EH (cell line): ENCODE data around the gene ZBTB48.
"Not testable (repeated sequence)": the region's sequence is repeated elsewhere in the genome, so short reads cannot be mapped to it uniquely, and the experiment has no call there.

Source experiments
- DNase-seq: peaks from one replicate; pipeline ENCODE4 v3.0.0-alpha.2; 2015; ENCODE audit warnings: low read depth

Gene ZBTB48

DNA sequence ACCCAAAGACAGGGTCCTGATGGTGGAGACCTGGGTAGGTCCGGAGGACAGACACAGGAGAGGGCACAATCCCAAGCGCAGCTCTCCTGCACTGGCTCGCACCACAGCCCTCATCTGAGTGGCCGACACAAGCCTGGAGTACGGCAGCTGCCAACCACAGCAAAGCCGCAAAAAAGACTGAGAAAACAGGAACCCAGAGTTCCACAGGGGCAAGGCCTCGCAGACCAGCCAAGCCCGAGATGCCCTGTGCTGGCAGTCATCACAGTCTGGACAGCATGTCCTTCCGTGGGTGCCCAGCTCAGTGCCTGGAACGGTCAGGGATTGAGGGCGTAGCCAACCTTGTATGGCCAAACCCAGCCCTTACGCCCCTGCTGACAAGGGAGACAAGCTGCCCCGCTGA is 11.4 kb downstream of the ZBTB48 start:
- no peak for DNase-seq

DNA sequence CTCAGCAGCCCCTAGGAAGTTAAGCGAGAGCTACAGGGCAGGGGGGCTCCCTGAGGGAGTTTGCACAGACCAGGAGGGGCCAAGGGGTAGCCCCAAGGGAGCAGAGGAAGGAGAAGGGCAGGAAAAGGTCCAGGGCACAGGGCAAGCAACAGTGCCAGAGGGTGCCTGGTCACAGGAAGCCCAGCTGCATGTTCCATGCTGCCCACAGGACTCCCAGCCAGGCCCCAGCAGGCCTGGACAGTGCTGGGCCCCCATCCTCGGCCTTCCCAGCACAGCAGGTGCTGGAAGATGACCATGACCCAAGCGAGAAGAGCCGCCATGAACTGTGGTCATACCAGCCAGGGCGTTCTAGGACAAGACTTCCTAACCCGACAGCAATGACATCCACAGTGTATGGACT is 11.8 kb downstream of the ZBTB48 start:
- no peak for DNase-seq

DNA sequence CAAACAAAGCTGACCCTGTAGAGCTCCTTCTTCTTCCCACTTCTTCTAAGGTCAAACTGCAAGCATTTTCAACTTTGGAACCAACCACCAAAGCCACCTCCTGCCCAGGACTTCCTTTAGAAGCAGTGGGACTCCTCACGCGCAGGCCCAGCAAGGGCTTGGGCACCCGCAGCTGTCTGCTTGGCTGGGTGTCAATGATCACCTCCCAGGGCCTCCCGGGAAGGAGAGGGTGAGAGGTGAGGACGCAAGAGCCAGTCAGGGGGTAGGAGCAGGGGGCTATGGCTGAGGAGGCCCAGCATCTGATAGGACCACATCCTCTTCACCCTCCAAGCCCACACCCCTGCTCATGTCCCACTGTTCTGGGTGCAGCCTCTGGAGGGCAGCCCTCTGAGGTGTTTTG is 12.6 kb downstream of the ZBTB48 start:
- DNase-seq, result no peak

DNA sequence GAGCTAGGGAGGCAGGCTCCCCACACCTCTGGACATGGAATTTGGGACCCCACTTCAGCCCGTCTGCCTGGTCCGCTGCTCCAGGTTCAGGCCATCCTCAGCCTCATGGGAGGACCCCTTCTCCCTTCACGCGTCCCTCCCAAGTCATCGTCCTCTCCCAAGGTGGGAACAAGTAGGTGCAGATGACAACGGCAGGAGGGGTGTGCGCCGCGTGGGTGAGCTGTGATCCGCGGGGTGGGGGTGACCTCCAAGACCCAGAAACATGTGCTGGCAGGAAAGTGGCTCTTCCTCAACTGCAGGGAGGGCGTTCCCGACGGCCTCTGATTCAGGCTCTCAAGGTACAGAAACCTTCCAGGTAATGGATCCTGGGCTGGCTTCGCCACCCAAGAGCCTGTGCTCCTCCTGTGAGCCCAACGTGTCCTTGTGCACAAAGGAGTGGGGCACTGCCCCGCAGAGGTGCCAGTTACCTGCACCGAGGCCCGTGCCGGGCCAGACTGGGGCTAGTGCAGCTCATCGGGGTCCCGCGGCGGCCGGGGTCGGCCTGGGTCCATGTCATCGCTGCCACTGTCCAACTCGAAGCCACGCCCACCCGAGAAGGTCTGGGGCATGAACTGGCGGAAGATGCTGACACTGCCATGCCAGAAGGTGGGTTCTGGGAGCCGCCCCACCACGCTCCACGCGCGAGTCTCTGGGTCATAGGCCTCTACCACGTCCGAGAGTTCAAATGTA is 13.2 kb downstream of the ZBTB48 start:
- no peak for DNase-seq

DNA sequence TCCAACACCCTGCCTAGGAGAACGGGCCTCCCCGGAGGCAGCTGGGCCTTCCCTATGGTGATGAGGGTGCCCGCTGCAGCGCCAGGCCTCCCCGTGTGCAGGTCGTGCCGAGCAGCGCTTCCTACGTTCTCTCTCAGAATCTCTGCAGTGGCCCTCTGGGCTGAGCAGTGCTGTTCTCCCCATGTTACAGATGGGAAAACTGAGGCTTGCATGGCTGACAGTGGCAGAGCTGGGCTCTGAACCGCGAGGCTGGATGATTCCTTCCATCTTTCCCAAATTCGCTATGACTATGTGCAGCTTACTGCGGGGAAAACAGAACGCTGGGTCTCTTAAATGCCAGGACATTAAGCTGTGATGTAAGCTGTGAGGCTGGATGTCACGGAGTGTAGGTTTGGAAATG is 14.0 kb downstream of the ZBTB48 start:
- no peak for DNase-seq

DNA sequence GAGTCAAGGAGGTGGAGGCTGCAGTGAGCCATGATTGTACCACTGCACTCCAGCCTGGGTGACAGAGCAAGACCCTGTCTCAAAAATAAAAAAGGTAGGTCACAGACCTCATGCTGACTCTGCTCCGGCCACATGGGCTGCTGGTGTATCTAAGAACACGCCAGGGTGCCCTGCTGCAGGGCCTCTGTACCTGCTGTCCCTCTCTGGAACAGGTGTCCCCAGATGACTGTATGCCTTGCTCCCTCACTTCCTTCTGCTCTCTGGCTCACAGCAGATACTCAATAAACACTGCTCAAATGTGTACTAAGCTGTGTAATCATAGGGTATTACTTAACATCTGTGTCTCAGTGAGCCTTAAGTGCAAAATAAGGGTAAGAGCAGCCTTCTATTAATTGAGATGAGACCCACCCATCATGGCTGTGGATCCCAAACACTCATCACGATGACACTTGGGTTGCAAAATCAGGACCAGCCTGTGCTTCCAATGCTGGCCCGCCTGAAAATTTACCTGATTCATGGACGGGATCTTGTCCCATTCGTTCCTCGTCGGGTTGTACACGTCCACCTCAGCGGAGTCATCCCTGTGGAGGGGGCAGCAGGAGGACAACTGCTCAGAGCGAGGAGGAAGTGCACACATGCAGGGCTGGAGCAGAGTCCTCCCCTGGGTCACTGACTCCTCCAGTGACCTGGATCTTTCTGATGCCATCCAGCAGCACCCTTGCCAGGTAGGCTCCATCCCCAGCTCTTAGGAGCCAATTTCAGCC is 15.4 kb downstream of the ZBTB48 start:
- no peak for DNase-seq

DNA sequence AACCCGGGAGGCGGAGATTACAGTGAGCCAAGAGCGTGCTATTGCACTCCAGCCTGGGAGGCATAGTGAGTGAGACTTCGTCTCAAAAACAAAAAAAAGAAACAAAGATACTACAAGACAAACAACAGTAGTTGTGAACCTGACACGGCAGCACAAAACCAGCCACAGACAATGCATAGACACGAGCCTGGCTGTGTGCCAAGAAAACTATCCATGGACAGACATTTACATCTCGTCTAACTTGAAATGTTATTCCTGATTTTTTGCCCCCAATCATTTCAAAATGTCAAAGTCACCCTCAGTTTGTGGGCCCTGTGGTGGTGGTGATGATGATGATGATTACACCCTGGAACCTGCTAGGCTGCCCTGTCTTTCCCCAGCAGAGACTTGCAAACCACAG is 16.6 kb downstream of the ZBTB48 start:
- no peak for DNase-seq

DNA sequence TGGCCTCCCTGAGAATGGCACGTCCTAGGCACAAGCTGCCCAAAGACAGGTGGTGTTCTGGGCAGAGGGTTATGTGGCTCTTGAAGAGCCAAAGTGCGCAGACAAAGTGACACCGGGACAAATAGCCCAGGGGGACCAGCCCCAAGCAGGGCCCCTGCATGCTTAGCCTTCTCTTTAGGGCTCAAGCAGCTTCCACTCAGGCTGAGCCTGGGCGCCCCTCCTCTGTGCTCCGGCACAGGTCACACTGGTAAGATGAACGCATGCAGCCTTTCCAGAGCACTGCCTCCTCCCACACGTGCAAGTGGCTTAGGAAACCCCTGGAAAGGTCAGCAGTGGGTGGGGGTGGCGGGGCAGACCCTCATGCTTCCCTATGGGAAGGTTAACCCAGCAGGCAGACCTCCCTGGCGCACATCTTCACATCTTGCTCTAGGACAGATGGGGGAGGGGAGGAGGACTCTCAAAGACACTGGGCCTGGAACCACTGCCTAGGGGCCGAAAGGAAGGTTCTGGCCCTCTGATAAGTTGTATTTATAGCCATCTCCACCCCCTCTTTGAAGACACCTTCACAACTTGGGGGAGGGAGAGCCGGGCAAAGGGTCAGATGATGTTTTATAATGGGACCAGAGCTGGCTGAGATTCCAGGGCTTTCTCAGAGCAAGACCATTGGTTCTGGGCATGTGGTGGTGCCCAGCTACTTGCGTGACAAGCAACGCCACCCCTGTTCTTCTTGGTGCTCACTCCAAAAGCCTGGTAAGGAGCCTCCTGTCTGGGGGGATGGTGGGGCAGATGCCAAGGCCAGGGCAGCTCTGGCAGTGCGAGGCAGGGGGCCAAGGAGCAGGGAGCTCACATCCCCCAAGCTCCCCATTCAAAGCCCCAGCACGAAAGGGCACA is 17.3 kb downstream of the ZBTB48 start:
- no peak for DNase-seq

DNA sequence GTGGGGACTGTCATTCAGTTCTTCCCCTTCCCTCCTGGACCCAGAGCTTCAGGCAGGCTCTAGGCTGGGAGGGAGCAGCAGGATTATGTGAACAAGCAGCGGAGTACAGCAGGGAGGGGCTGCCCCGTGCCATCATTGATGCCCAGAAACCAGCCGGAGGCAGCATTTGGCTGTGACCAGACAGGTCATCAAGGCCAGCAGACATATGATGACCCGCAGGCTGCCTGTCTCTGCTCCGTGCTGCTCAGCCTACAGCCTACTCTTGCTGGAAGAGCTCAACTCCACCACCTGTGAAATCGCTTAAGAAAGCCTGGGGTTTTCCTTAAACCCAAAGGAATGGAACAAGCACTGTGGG is 18.0 kb downstream of the ZBTB48 start:
- DNase-seq, result no peak

DNA sequence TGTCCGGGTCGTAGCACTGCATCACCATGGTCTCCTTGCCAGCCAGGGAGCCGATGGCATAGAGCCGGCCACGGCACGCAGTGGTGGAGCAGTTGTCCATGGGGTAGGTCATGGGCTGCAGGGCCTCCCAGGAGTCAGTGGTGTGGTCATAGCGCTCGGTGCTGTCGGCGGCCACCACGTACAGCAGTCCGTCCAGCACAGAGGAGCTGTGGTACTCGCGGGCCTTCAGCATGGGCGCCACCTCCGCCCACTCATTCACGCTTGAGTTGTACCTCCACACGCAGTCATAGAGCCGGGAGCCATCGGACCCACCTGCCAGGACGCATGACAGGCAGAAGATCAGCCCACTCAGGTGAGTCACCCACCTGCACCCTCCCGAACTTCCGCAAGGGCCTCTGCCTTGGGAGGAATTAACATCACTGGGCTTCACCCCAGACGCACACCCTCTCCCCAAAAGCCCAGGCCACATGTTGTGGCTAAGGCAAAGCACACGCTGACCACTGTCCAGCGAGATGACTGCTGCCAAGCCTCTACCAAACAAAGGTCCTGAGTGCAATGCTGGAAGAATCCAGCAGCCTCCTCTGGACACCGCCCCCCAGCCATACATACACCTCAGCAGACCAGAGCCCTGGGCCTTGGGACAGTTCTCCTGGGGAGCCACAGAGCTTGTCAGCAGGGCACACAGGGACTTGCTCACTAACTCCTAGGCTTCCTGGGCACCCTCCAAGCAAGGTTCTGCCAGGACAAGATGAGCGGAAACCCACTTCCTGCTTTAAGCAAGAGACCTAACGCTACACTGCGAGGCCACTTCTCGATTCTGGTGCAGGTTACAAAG is 19.6 kb downstream of the ZBTB48 start:
- DNase-seq, result peak; percentile 23

DNA sequence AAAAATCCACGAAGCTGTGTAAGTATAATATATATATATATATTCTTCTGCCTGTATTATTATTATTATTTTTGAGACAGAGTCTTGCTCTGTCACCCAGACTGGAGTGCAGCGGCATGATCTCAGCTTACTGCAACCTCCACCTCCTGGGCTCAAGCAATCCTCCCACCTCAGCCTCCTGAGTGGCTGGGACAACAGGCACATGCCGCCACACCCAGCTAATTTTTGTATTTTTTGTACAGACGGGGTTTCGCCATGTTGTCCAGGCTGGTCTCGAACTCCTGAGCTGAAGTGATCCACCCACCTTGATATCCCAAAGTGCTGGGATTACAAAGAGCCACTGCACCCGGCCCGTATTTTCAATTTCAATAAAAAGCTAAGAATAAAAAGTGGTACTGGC is 20.2 kb downstream of the ZBTB48 start:
- not testable (repeated sequence) for DNase-seq

DNA sequence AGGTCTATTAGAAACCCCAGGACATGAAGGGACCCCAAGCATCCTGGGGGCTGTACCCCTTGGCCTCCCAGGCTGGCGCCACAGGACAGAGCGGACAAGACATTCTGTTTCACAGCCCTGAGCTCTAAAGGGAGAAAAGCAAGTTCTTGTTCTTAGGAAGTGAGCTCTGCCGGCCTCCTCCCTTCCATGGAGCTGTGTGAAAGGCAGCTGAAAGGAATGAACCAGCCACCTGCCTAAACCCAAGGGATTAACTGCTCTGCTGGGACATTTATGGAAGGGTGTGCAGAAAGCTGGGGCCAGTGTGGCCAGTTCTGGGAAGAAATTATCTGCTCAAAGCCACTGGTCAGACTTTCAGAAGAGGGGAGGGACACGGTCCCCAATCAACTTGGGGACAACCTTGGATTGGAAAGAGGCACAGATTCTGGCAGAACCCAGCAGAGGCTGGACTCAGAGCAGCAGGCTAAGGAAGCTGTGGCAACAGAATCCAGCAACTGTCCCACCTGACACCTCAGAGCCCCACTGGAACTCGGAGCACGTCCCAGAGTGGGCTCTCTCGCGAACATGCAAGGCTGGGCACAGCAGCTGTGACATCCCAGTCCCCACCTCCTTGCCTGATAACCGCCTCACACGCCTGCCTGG is 20.7 kb downstream of the ZBTB48 start:
- DNase-seq, result peak; percentile 25

DNA sequence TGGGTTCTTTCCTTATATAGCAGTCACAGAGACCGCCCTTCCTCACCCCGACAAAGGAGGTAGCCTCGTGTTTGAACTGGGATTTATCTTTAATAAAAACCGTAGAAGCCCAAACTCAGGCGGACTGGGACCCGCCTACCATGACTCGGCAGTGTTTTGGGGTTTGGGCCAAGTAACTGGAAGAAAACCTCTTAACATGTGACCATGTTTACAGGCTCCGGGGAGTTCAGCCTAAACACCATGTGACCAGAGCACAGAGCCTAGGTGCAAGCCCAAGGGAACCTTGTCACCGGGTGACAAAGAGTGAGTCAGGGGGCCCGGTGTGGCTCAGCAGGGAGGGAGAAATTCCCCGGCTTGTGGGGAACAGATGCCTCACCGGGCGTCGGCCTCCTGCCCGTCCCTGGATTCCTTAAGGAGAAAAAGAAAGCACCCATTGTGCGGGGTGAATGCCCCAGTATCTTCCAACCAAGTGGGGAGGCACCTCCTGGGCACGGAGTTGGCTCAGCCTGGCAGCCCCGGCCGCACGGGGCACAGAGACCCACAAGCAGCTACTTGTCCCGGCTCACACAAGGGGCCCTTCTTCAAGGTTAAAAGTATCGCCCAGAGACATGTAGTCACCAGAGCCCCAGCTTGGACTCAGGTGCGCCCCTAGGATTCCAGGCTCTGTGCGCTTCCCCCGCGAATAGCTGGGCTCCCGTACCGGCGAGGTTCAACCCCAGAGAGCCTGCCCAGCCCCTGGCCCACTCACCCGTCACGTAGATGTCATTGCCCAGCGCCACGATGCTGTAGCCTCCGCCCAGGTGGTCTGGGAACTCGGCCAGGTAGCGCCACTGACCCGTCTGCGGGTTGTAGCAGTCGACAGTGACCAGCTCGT is 21.5 kb downstream of the ZBTB48 start:
- peak; percentile 92 for DNase-seq

DNA sequence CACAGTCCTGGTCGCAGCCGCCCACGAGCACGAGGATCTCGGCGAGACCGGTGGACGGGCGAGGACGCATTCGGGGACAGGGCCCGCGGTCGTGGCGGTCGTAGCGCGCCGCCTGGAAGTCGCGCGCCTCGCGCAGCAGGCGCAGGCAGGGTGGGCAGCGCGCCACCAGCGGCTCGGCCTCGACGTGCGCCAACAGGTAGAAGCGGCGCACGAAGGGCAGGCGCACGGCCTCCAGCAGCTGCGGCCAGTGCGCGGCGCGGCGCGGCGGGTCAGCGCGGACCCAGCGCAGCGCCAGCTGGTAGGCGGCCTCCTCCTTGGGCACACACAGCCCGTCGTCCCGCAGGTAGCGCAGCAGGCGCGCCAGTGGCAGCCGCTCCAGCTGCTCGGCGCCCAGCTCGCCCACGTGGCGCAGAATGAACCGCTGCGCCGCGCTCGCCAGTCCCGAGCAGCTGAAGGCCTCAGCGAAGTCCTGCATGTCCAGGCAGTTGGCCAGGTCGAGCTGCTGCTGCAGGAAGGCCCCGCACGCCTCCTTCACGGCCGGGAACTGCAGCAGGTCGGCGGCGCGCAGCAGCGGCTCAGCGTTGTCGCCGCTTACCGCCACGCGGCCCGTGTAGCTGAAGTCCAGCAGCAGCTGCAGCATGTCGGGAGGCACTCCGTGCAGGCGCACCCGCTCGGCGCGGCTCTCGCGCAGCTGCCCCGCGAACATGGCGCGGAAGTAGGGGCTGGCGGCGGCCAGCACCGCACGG is 22.3 kb downstream of the ZBTB48 start:
- no peak for DNase-seq

DNA sequence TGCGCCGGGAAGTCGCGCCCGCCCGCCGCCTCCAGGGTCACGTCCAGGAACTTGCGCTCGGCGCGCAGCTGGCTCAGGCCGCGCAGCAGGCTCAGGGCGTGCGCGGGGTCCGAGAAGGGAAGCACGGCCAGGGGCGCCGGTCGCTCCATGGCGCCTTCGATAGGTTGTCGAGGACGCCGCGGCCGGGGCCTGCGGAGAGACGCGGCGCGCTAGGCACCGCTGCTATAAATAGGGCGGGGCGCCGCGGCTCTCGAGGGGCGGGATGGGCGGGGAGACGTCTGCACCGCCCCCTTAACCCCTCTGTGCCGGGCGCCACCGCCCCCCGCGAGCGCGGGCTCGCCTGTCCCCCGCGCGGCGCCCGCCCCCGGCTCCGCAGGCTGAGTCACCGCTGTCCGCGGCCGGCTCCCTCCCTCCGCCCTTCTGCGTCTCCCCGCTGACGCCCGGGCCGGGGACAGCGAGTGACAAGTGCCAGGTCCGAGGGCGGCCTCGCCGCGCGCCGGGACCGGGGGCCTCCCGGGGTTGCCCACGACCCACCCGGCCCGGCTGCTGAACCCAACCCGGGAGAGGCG is 23.0 kb downstream of the ZBTB48 start, which contains the start of gene KLHL21:
TSS of gene KLHL21 (minus strand) at position 201 of the 569 bp plus-strand sequence. CDS start at position 149, 52 bp downstream.
- DNase-seq, result peak; percentile 93

DNA sequence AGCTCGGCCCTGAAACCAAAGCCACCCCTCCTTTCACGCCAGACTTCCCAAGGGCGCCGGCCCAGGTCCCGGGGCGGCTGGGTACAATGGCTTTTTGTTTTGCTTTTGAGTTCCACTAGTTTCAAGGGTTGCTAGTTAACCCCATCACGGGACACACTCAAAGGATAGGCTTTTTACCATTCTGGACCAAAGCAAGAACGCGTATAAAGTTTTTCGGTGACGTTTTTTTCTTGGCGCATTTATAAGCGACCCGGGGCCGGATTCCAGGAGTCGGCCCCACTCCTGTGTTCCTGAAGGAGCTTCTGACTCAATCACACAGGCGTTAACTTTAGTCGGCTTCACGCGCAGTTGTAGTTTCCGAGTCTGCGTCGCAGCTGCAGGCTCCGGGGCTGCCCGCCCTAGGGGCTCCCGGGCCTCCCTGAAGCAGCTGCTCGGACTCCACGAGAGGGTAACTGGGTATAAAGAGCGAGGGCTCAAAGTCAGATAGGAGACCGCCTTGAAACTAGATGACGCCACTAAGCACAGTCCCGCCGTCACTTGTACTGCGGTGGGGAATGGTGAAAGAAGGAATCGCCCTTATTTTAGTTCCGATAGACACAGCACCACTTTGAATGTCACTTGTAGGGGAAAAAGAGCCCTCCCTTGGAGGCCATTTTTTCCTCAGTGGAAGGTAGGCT is 23.6 kb downstream of the ZBTB48 start:
- DNase-seq, result peak; percentile 81

DNA sequence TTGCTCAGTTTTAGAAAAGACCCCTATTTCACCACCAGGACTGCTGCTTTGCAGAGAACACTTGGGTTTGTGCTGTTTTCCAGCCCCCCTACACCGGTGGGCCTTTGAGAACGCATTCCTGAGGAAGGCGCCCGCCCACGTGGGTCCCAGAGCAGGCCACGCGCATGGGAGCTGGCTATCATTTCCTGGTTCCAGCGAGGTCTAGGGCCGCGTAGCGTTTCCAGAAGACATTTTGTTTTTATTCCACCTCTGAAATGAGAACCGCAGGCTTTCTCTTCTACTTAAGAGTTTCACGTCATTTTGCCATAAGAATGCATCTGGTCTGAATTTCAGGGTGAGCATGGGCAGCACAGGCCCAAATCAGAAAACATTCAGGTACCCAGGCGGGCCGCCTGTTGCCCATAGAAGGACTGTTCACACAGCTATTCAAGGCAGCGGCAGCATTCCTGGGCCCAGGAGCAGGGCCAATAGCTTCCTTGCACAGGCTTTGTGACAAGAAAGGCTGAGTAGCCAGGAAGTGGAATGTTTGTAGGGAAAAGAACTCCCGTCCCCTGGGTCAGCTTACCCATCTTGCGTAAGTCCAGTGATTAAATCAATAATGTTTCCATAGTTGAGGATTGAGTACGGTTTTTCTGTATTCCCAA is 24.2 kb downstream of the ZBTB48 start:
- peak; percentile 94 for DNase-seq
